GM19397 (cell line): ENCODE data around the gene VARS2.
"Not testable (repeated sequence)": the region's sequence is repeated elsewhere in the genome, so short reads cannot be mapped to it uniquely, and the experiment has no call there.

Experiments used
- ATAC-seq: cut with Tn5 transposase; IDR thresholded peaks from one replicate; pipeline ENCODE4 v1.9.1; 2021; ENCODE audit warnings: mild to moderate bottlenecking, moderate library complexity; ENCODE audit not compliant: unreplicated experiment

VARS2 gene

DNA sequence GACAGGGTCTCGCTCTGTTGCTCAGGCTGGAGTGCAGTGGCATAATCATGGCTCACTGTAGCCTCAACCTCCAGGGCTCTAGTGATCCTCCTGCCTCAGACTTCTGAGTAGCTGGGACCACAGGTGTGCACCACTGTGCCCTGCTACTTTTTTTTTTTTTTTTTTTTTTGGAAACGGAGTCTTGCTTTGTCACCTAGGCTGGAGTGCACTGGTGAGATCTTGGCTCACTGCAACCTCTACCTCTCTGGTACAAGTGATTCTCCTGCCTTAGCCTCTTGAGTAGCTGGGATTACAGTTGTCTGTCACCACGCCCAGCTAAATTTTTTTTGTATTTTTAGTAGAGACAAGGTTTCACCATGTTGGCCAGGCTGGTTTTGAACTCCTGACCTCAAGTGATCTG is 13.0 kb downstream of the VARS2 start:
- not testable (repeated sequence) for ATAC-seq

DNA sequence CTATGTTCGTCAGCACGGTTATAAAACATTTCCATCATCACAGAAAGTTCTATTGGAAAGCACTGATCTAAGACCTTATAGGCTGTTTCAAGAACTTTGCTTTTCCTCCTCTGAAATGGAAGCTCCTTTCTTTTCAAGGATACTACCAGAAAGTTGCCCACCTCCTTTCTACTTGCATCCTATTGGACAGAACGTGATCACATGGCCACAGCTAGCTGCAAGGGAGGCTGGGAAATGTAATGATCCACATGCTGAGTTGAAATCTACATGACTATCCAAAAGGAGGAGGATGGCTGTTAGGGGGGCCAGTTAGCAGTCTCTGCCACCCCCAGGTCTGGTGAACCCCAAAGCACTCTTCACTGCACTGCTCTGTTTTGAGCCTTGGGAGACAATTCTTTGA is 14.6 kb downstream of the VARS2 start:
- no peak for ATAC-seq

GRCh38 chr6:30930506-30930905 is 16.5 kb downstream of the VARS2 start:
- no peak for ATAC-seq

DNA sequence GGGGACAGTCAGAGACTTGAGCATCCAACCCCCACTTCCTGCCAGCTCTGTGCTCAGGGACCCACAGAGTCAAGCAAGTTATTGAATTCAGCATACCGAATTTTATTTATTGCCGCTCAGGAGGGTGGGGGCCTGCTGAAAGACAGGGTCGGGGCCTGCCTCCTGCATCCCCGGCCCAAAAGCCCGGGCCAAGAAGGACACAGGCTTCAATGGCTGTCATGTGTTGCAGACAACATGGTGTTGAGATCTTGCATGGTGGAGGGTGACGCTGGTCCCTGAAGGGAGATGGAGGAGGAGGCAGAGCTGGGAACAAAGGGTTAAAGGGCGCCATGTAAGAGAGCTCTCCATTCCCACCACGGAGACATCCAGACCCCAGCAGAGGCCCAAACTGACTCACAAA is 17.2 kb downstream of the VARS2 start:
- no peak for ATAC-seq

DNA sequence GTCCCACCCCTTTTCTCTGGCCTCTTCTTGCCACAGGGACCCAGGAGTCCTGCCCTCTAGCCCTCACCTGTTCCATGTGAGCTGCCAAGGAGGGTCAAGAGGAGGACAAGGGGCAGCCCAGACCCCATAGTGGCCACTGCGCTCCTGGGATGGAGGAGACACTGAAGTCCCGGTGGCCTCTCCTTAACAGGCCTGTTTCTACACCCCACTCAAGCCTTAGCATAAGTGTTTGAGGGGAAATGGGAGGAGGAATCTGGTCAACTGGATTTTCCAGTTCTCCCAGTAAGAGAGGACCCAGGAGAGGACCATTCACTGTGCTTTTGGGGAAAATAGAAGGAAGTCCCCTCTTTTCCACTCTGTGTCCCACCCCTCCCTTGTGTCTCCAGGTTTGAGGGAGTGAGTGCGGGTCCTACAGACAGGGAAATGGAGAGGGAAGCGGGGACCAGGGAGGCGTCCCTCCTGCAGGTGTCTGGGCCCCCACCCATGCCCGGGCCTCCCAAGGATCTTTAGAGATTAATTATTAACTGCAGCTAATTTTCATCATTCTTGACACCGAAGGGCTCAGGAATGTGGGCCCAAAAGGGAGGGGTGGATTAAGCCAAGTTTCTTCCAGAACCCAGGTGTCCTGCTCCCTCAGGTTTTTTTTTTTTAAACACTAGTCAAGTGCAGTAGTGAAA is 18.1 kb downstream of the VARS2 start, which contains the start of gene SFTA2:
Gene SFTA2 (minus strand): TSS at position 202 of the 677 bp plus-strand sequence. CDS start 74 bp downstream, at position 128.
- no peak for ATAC-seq

- no peak for ATAC-seq
These were observed 18.8 kb downstream of the VARS2 start for GRCh38 chr6:30932665-30933365.

- no peak for ATAC-seq
These were observed 21.0 kb downstream of the VARS2 start for GRCh38 chr6:30935018-30935417.

GRCh38 chr6:30937265-30937664 is 23.2 kb downstream of the VARS2 start:
- ATAC-seq, result no peak

DNA sequence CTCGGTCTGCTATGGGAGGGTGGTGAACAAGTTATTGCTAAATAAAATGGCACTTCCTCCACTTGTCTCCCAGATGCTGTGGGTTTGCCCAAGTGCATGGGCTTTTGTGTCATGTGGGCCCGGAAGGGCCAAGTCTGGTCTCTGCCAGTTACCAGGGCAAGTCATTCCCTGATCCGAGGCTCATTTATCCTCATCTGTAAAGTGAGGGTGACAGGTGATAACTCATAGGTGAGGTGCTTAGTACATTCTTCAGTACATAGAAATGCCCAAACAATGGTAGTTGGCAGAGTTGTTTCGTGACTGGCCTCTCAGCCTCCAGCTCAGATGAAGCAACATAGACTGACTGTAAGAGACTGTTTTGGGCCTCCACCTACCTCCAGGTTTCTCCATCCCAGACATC is 24.7 kb downstream of the VARS2 start:
- no peak for ATAC-seq

DNA sequence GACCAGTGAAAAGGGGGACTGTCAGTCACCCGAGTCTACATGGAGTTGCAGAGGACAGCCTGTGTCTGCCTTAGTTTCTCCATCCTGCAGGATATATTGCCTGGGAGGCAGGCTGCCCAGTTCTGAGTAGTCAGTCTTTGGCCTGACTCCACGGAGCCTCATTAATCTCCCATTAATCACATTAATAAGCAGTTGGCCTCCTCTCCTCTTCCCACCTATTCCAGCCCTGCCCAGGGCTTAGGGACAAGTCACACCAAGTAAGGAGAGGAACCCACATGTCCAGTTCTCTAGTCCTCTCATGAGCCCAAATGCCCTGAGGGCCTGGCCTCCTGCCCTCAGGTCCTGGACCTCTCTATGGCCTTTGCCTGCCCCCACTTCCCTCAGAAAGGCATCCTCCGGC is 25.4 kb downstream of the VARS2 start:
- no peak for ATAC-seq

- ATAC-seq, result no peak
These were observed 26.4 kb downstream of the VARS2 start, which contains the start of gene MUCL3 for GRCh38 chr6:30940361-30940986. Gene MUCL3, plus strand, starts transcription at chr6:30940973. Its CDS starts 27 bp downstream, at chr6:30941000.

- ATAC-seq, result no peak
These were observed 28.5 kb downstream of the VARS2 start for GRCh38 chr6:30942338-30943060.

DNA sequence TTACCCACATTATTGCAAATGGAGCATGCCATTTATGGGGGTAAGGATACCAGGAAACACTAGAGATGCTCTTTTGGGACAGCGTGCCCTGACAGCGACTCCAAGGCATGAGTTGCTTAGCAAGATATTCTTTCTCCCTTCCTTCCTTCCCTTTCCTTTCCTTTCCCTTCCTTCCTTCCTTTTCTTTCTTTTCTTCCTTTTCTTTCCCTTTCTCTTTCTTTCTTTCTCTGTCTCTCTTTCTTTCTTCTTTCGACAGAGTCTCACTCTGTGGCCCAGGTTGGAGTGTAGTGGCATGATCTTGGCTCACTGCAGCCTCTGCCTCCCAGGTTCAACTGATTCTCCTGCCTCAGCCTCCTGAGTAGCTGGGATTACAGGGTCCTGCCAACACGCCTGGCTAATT is 30.0 kb downstream of the VARS2 start:
- no peak for ATAC-seq

DNA sequence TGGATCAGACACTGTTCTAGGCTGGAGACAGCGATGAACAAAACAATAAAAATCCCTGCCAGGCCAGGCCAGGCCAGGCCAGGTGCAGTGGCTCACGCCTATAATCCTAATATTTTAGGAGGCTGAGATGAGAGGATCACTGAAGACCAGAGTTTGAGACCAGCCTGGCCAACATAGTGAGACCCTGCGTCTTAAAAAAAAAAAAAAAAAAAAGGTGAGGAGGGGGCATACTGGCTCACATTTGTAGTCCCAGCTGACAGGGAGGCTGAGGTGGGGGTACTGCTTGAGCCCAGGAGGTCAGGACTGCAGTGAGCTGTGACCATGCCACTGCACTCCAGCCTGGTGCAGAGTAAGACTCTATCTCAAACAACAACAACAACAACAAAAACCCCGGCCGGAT is 31.2 kb downstream of the VARS2 start:
- no peak for ATAC-seq

DNA sequence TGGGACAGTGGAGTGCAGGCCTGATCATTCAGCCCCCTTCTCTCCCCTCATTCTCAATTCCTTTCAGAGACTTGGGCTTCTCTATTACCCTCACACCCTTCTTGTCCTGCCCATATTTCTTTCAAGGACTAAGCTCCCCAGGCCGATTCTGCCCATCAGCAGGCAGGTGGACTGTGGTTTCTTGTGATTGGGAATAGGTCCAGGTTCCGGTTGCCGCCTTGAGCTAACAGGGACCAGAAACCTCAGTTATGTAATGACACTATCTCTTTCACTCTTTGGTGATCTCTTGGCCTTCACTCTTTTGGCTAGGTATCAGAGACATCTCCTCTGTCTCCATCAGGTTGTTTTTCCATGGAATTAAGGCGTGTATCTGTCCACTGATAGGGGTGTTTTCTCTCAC is 33.2 kb downstream of the VARS2 start:
- ATAC-seq, result no peak

DNA sequence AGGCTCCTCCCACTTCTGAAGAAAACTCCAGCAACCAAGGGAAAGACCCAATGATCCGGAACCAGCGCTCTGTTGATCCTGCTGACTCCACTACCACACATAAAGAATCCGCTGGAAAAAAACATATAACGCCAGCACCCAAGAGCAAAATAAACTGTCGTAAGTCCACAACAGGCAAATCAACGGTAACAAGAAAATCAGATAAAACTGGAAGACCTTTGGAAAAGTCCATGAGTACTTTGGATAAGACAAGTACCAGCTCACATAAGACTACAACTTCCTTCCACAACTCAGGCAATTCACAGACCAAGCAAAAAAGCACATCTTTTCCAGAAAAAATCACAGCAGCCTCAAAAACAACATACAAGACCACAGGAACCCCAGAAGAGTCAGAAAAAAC is 34.8 kb downstream of the VARS2 start:
- ATAC-seq, result no peak

DNA sequence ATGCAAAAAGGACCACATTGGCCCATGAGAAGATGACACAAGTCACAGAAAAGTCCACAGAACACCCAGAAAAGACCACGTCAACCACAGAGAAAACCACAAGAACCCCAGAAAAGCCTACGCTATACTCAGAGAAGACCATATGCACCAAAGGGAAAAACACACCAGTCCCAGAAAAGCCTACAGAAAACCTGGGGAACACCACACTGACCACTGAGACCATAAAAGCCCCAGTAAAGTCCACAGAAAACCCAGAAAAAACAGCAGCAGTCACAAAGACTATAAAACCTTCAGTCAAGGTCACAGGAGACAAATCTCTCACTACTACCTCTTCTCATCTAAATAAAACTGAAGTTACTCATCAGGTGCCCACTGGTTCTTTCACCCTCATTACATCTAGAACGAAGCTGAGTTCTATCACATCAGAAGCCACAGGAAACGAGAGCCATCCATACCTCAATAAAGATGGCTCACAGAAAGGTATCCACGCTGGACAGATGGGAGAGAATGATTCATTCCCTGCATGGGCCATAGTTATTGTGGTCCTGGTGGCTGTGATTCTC is 38.0 kb downstream of the VARS2 start:
- no peak for ATAC-seq

- ATAC-seq, result no peak
These were observed 40.8 kb downstream of the VARS2 start for GRCh38 chr6:30954631-30955366.

DNA sequence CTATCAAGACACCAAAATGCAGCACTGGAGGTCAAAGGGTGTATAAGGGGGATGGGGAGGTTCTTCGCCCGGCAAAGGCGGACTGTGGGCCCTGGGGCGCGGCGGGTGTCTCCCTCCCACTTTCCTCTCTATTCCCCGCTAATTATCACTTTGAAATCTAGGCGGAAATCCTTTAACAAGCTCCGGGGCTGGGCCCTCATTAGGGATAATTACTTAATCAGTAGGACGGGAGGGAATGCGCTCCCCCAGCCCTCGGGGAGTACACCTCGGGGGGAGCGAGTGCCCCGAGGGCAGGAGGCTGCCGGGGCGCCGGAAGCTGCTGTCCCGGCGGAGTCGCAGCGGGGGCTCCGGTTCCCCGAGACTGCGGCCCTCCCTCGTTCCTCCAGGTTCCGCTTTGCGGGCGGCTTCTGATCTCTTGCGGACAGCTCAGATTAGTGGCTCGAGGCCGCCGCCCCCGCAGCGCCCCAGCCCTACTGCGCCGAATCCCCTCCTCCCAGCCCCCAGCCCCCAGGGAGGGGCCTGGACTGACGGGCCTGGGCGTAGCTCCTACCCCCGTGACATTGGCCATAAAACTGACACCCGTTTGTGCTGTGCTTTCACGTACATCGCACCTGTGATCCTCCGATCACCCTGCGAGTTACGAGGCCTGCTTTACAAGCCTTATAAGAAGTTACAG is 41.5 kb downstream of the VARS2 start:
- ATAC-seq, result peak; percentile 67

GRCh38 chr6:30957716-30958115 is 43.7 kb downstream of the VARS2 start:
- ATAC-seq, result no peak
